Medulla oblongata (tissue), 1 donor: Measurements from ENCODE around the gene SYCE3.

Source experiments
- DNase-seq: peaks from one replicate; pipeline ENCODE4 v3.0.0-alpha.2; 2015; ENCODE audit errors: extremely low spot score

SYCE3 gene

DNA sequence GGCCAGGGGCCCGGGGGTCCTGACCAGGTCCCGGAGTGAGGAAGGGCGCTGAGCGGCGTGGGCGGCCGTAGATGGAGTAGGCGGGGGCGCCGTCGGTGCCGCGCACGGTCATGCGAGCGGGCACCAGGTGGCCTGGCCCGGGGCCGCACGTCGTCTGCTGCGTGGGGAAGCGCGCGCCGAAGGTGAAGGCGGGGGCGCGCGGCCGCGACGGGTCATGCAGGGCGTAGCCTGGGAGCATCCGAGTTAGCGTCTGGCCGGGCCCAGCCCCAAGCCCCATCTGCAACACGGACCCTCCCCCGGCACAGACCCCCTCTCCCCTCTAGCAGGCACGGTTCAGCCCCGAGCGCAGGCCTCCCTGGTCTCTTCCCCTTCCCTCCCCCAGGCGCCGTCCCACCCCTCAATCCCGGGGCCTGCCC lies 31.2 kb downstream of the SYCE3 start:
- DNase-seq = no peak

DNA sequence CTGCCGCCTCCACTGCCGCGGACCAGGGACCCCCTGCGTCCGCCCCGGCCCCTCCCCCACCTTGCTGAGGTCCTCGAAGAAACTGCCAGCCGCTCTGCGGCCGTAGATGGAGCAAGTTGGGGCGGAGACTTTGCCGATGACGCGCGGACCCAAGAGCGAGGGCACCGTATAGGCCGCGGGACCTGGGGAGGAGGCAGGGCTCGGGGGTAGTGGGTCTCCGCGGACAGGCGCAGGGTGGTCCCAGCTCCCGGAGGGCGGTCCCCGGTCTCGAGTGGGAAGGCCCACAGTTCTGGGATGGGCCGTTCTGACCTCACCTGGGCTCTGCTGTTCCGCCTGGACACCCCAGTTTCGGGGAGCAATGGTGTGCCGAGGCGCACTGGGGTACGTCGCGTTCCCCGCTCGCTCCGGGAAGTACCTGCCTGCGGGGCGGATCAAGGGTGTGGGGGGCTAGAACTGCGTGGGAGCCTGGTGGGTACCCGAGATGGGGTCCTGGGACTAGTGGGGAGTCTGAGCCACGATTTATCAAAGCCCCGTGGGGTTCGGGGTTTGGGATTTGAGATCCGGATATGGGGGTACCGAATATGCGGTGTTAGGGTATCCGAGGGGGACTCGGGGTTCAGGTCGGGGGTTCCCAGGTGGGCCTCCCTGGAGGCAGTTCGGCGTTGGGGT lies 31.7 kb downstream of the SYCE3 start:
- peak; percentile 55 for DNase-seq

DNA sequence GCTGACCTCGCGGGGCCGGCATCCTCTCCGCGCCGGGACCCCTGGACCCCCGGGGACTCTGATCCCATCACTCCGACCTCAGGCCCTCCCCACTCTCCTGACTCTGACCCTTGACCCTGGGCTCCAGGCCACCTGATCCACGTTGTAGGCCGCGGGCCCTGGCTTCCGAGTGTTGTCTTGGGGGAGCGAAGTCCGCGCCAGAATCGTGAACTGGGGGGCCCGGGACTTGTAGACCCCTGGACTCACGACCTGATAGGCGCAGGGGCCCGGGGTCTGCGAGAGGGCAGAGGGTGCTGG lies 32.2 kb downstream of the SYCE3 start:
- DNase-seq = no peak

GRCh38 chr22:50529897-50530579 lies 32.7 kb downstream of the SYCE3 start, which contains the start of gene TYMP:
Gene TYMP, minus strand, starts transcription at chr22:50530012. Its CDS starts 303 bp downstream, at chr22:50529709.
- peak; percentile 31 for DNase-seq

DNA sequence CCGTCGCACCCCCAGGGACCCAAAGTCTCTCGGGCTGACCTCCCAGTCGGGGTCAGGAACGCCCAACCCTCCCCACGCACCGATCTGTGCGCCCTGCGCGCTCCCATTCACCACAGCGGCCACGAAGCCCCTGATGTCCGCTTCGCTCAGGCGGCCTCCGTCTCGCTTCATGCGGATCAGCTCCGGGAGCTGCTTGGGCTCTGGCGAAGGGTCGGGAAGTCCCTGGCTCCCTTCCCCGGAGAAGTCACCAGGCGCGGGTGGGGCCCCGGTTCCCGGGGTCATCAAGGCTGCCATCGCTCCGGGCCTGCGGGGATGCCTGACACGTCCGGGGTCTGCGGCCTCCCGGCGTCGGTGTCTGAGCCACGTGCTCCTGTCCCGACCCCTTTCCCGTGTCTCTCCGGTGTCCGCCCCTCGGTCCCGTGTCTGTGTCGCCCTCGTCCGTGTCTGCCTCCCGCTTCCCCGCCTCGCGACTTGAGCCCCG lies 33.3 kb downstream of the SYCE3 start:
- no peak for DNase-seq

GRCh38 chr22:50528682-50529415 lies 33.9 kb downstream of the SYCE3 start:
- no peak for DNase-seq

DNA sequence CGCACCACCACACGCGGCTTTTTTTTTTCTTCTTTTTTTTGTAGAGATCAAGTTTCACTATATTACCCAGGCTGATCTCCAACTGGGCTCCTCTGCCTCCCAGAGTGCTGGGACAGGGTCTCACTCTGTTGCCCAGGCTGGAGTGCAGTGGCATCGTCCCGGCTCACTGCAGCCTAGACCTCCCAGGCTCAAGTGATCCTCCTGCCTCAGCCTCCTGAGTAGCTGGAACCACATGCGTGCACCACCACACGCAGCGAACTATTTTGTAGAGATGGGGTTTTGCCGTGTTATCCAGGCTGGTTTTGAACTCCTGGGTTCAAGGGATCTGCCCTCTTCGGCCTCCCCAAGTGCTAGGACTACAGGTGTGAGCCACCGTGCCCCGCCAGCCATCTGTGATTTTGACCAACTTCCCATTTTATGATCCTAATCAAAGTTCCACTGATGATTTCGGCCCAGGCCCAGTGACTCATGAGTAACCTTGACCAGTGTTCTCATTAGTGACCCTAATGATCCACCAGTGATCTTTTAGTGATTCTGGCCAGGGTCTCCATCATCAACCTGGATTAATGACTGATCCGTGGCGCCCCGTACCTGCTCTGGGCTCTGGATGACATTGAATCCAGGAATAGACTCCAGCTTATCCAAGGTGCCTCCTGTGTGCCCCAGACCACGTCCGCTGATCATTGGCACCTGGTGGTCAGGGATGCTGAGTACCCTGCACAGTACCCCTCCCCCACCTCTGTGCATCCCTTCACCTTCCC lies 34.6 kb downstream of the SYCE3 start:
- DNase-seq = no peak

DNA sequence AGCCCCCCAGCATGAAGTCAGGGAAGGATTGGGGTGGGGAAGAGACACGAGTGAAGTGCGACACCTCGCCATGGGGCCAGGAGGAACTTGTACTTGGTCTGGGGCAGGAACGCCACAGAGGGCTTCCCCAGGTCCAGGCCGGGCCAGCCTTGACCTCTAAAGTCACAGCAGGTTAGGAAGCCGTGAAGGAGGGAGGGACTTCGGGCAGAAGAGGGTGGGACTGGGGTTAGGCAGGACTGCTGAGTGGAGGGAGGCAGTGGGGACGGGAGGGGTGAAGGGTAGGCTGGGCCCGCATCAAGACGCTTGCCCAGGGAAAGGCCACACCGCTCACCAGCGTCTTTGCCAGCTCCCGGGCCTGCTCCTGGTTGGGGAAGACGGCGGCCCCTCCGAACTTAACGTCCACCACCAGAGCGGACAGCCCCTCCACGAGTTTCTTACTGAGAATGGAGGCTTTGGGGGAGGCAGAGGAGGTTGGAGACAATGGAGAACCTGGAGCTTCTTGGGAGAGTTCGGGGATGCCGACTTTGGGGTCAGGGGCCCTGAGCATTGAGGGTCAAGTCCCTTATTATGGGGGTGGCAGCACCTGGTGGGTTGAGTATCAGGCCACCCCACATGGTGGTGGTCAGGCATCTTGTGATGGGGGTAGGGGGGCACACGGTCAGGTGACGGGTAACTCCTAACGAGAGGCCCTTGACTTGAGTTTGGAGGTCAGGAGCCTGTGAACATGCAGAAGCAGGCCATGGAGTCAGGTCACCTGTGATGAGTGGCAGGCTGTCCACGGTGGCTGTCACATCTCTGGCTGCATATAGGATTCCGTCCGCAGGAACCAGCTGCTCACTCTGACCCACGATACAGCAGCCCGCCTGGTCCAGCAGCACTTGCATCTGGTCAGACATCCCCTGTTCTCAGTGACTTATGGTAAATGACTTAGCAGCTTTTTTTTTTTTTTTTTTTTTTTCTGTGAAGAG lies 35.6 kb downstream of the SYCE3 start:
- peak; percentile 49 for DNase-seq

DNA sequence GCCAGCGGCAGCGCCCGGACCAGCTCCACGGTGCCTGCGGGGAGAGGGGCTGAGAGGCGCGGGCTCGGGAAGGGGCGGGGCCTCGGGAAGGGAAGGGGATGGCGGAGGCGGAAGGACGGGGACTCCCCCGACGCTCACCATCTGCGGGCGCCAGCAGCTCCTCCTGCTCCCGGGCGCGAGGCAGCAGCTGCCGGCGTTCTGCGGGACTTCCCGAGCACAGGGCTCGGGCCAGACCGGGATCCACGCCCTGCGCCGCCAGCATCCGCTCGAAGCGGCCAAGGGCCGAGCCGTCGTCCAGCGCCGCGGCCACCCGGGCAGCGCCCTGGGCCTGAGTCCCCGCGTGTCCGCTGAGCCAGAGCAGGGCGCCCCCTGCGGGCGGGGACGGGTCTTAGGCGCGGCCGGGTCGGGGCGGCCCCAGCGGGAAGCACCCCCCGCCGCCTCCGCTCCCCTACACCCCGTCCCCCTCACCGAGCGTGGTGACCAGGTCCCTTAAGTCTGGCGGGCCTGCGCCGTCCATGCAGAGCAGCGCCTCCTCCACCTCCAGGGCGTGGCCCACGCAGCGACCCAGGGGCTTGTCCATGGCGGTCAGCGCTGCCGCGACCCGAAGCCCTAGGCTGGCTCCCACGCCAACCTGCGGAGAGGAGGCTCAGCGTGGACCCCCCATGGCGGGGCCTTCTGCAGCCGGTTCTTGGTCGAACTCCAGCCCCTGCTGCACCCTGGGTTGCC lies 36.4 kb downstream of the SYCE3 start:
- DNase-seq = peak; percentile 55

GRCh38 chr22:50525858-50526107 lies 36.9 kb downstream of the SYCE3 start:
- no peak for DNase-seq

- DNase-seq = peak; percentile 97
These were observed 37.4 kb downstream of the SYCE3 start, which contains the start of gene SCO2 for GRCh38 chr22:50525104-50525857. Gene SCO2, minus strand, starts transcription at chr22:50525598. Its CDS starts 1,187 bp downstream, at chr22:50524411.

GRCh38 chr22:50524676-50525103 lies 38.0 kb downstream of the SYCE3 start:
- no peak for DNase-seq

DNA sequence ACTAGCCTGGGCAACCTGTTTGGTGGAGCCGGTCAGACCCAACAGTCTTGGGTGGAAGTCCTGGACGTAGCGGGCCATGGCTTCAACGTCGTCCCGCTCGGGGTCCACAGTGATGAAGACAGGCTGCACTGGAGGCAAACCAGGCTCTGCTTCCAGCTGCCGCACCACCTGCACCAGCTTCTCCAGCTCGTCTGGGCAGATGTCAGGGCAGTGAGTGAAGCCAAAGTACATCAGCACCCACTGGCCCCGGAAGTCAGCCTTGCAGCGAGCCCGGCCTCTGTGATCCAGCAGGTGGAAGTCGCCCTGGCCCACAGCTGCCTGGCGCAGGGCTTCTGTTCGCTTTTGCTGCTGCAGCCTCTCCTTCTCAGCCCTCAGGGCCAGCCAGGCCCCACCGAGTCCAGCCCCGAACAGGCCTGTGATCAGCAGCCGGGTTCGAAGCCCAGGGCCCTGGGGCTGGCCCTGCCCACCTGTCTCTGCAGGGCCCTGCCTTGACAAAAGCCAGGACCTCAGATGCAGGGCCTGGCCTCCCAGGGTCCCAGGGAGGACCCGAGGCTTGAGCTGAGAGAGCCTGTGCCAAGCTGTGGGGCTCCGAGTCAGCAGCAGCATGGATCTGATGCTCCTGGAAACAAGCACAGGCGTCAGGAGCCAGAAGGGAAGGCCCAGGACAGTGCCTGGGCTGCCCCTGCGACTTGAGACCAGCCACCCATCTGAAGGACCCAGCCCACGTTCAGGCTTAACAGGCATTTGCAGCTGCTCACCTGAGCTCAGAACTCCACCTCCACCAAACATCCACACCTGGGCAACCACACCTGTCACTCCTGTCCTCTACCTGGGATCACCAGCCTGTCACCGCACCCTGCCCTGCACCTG lies 38.7 kb downstream of the SYCE3 start:
- DNase-seq = no peak

DNA sequence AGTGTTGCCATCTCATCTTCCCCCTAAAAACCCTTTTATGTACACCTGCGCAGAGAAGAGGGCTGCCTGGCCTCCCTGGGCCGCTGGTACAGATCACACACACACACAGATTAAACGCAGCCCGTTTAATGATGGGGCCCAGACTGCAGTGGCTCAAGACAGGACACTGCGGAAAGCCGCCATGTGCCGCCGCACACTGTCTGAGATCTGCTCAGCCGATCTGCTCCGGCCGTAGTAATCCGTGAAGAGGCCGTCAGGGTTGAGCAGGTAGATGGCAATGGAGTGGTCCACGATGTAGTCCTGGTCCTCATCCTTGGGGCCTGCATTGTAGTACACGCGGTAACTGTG lies 39.3 kb downstream of the SYCE3 start:
- DNase-seq = no peak

- no peak for DNase-seq
These were observed 39.8 kb downstream of the SYCE3 start for GRCh38 chr22:50522806-50523438.

DNA sequence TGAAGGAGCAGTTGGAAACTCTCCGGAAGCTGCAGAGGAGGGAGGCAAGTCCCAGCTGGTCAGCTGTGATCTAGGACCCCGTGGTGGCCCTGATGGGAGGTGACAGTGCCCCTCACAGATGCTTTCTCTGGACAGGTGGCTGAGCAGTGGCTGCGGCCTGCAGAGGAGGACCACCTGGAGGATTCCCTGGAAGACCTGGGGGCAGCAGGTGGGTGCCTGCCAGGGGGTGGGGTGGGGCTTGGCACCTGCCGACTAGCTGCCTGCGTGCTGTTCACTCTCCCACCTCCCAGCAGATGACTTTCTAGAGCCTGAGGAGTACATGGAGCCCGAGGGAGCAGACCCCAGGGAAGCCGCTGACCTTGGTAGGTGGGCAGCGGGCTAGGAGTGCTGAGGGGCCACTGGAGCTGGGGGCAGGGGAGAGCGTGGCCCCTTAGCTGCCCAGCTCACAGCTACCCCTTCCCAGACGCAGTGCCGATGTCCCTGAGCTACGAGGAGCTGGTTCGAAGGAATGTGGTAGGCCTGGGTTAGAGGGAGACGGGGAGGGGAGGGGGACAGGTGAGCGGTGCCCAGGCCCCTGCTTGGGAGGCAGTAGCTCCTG lies 40.4 kb downstream of the SYCE3 start:
- no peak for DNase-seq

DNA sequence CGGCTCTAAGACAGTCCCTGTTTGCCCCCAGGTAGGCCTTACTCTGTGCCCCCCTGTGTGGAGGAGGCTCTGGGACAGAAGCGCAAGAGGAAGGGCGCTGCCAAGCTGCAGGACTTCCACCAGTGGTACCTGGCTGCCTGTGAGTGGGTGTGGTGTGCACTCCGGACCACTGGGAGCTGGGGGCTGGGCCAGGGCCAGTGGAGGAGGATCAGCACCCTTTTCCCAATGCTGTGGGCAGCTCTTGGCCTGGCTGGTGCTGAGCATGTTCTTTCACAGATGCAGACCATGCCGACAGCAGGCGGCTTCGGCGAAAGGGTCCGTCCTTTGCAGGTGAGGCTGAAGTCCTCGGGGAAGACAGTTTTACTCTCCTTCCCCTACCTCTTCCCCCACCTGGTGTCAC lies 41.0 kb downstream of the SYCE3 start:
- DNase-seq = no peak
